Measurements from ENCODE around the gene MTFMT. TPM values are rescaled to one million over a fixed set of nuclear protein-coding genes. Genes with fewer than 3 reads are reported as not detected.
"Not testable (repeated sequence)": the region's sequence is repeated elsewhere in the genome, so short reads cannot be mapped to it uniquely, and the experiment has no call there.

The MTFMT gene
- polyA plus RNA-seq, 10 donors, result 6.2 to 11.6 (median 9.2) TPM

DNA sequence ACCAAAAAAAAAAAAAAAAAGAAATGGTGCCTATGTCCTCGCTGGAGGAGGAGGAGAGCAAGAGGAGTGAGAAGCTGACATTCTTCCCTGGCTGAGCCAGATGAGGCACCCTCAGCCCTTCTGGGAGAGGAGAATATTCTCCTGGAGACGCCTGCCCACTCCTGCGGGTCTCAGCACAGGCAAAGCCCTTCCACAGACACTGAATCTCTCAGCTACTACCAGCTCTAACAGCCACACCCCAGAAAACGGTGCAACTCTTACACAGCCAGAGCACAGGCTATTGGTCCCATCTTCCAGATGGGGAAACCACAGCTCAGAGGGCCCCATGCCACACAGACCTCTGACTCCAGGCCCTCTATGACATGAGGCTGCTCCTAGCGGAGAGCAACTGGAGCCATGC is 32.6 kb upstream of the MTFMT start:
- DNase-seq, result no peak

GRCh38 chr15:65060641-65061397 is 31.4 kb upstream of the MTFMT start:
- DNase-seq, result no peak

DNA sequence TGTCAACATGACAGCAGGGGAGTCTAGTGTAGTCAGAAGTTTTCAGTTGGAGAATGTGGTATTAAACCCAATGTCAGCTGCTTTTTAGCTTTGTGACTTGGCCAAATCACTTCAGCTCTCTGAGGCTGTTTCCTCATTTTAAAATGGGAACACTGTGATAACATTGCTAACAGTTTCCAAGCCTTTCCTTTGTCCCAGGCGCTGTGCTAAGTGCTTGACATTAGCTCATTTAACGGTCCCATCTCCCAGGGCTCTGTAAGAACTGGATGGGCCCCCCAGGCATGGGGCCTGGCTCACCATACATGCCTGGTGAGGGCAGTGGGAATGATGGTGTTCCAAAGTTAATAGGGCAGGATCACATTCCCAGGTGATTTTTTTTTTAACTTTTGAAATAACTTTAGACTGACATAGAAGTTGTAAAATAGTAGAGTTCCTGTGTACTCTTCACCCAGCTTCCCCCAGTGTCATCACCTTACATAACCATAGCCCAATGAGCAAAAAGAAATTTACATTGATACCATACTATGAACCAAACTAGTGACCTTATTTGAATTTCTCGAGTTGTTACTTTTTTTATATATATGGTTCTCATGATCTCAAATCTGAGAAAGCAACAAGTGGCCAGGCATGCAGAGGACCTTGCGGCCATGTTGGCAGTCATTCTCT is 30.6 kb upstream of the MTFMT start:
- DNase-seq, result no peak

DNA sequence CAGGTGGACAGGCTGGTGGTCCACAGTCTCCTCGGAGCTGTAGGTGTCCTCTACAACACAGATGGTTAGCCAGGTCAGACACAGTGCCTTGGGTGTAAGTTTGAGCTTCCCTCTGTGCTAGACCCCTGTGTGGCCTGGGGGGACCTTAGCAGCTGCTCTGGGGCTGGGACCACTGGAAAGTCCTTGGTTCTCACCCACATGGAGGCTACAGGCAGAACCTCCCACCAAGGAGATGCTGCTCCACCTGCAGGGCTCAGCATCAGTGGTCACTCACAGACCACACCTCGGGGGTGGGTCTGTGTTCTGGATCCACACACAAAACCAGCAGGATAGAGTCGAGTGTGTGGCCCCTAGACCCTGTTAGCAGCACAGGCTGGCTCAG is 29.9 kb upstream of the MTFMT start:
- DNase-seq, result no peak

GRCh38 chr15:65058394-65059368 is 29.2 kb upstream of the MTFMT start:
- no peak for DNase-seq

DNA sequence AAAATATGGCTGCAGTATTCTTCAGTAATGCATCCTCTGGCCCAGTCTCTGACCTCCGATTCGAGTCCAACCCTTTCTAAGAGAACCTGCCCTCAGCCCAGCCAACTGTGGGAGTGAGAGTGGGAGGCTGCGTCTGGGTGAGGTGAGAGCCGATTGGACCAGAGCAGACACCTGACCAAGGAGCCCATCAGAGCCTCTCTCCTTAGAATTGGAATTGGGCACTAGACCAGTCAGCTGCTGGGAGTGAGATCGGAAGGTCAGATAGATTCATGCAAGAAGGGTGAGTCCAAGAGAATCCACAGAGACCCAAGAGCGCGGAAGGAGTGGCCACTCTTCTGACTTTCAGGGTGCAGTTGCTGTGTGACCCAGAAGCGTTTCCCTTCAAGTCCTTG is 28.1 kb upstream of the MTFMT start:
- no peak for DNase-seq

DNA sequence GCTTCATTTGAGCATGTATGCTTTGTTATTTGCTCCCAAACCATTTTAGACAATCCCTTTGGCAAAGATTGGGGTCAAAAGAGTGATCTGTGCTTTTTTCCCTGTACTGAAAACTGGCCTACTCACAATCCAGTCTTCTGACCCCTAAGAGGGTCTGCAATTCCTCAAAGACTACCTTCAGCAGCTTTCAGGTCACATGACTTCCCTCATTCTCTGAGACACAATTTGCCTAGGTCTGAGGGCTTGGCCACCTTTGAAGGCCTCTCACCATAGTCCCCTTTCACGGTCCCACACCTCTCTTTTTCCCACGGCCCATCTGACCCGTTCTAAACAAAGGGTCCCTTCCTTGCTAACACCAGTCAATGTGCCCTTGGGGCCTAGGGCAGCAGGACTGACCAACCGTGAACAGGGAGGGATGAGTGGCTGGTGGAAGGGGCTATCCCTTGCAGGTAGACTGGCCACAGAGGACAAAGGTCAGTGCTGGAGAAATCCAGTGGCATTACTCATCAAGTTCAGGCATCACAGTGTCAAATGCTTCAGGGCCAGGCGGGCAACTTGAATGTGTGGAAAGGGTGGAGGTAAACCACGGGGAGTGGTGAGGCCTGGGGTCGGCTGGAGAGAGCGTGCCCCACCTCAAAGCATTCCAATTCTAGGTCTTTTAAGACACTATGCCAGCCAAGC is 27.6 kb upstream of the MTFMT start:
- DNase-seq, result no peak

- DNase-seq, result no peak
Measured at GRCh38 chr15:65056106-65056505, 26.7 kb upstream of the MTFMT start.

DNA sequence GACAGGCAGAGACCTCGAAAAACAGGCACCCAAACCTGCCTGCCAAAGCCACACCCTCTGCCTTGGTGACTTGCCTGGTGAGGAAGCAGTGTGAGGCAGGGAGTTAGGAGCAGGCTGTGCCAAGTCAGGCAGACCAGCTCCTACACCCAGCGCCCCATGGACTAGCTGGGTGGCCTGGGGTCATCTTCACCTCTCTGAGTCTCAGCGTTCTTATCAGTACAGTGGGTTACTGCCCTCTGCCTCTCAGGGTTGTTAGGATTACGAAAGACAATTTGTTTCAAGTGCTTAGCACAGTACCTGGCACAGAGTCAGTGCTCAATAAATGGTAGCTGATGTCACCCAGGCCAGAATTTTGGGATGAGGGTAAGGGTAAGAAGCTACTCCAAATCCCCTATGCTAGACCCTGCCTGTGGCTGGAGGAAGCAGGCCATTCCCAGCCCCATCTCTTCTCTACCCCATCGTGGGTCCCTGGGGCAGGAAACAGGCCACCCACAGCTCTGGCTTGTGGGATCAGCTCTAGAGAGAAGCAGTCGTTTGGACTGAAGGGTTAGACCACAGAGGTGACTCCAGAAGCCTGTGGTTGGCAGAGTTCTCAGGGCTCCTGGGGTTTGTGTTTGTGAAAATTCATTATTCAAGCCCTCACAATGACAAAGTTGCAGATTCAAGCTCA is 25.9 kb upstream of the MTFMT start:
- no peak for DNase-seq

DNA sequence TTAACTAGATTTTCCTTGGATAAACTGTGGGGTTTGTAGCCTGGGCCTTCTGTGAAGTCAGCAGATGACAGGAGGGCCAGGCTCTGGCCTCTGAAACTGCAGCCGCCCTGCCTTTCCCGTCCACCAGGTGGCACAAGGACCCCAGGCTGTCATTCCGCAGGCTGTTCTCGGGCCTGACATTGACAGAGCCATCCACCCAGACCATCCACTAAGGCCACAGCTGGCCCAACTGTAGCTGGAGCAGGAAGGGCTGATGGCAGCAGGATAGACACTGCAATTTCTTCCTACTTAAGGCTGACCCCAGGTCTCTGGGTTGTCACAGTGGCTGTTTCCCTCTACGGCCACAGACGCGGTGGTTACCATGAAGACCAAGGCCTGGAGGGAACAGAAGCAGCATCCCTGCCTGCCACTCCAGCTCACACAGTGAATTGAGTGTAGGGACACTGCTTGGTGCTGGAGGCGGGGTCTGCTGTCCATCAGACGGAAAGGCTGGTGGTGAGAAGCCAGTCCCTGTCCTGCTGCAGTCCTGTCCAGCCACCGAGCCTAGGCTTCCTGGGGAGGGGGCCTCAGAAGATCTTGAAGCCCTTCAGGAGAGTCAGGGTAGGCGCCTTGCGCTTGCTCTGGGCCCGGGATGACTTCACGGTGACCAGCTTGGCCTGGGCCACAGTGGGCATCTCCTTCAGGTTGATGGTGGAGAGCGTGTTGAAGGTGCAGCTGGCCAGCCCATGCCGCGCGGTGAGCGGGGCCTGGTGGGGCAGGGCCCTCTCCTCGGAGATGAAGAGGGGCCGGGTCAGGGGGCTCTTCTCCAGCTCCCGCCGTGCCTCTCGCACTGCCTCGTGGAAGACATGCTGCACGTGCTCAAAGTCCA is 25.1 kb upstream of the MTFMT start:
- peak; percentile 52 to 86 (median 78) for DNase-seq

DNA sequence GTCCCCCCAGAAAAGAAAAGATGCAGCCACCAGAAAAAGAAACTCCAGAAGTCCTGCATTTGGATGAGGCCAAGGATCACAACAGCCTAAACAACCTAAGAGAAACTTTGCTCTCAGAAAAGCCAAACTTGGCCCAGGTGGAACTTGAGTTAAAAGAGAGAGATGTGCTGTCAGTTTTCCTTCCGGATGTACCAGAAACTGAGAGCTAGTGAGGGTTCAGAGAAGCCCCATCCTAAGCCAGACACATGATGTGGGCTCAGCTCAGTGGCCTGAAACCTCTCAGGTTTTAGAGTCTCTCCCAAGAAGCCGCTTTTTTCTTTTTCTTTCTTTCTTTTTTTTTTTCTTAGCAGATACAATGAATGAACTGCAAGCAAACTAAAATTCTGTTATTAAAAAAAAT is 23.5 kb upstream of the MTFMT start:
- no peak for DNase-seq

GRCh38 chr15:65051266-65051665 is 21.8 kb upstream of the MTFMT start:
- no peak for DNase-seq

GRCh38 chr15:65050270-65050669 is 20.8 kb upstream of the MTFMT start:
- no peak for DNase-seq

DNA sequence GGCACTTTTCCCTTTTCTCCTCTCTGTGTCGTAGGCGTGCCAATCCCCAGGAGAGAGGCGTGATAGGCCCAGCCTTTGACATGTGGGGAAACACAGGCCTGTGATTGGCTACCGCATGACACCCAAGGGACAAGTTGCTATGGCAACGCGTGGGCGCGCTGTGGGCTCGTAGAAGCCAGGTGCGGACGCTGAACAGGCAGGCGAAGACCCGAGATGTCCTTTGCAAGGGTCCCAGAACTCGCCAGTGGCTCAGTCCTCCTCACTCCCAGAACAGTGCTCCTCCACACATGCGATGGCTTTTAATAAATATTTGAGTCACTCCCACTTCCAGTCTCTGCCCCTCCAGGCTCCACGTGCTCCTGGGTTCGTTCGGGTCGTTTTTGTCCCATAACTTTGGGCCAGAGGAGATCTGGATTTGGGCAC is 20.0 kb upstream of the MTFMT start:
- peak; percentile 86 to 93 (median 88) for DNase-seq

DNA sequence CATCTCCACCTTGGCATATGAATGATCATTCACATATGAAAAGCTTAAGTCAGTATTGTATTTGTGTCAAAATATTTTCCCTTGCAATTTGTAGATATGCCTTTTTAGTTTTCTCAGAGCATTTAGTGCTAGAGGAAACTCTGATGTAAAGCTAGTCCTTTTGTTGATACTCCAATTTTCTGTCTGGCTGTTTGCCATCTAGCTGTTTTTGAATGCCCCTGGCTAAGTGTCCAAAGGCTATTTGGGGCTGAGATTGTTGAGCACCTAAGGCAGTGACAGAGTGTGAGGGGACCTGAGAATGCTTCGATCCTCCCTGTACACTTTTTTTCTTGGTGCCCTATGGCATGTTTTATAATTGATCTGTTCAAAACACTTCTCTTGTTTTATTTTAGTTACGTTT is 18.8 kb upstream of the MTFMT start:
- DNase-seq, result no peak

- peak in 2 of 3 donors; percentile 49 to 61 for DNase-seq
Measured at GRCh38 chr15:65044724-65045481, 15.5 kb upstream of the MTFMT start, which contains the start of gene SLC51B. Gene SLC51B, plus strand, starts transcription at chr15:65045387. Its CDS starts 4,618 bp downstream, at chr15:65050005.

GRCh38 chr15:65044218-65044617 is 14.8 kb upstream of the MTFMT start:
- not testable (repeated sequence) for DNase-seq

- no peak for DNase-seq
Measured at GRCh38 chr15:65042776-65043327, 13.4 kb upstream of the MTFMT start.

DNA sequence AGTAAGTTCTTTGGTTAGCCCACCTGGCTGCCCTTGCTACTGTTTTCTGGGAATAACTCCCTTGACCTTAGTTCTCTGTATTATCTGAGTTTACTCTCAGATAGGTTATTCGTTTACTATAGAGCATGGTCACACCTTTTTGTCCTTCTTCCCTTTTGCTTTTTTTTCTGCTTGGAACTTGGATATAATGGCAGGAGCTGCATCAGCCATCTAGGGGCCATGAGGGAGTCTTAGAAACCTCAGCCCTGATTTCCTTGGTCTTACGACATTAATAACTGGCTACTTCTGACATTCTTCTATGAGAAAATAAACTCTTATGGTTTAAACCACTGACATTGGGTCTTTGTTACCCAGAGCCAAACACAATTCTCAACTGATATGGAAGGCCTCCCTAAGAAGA is 12.3 kb upstream of the MTFMT start:
- no peak for DNase-seq

Data from muscle of back (tissue), 11 donors.